GM23338 (cell line): ENCODE results near the gene TNRC18.

ENCODE experiments used
- CREB1 ChIP-seq: fragments of 250-450 bp; sonication (Bioruptor Pico); IDR thresholded peaks from 2 replicates; pipeline ENCODE4 v1.5.0; 2020; ENCODE audit warnings: low read depth, mild to moderate bottlenecking, moderate library complexity
- EZH2 ChIP-seq: fragments of 200-600 bp; sonication (generic); IDR thresholded peaks from one replicate; pipeline ENCODE4 v1.8.0; 2017; ENCODE audit warnings: antibody characterized with exemption, mild to moderate bottlenecking, low read depth; ENCODE audit not compliant: unreplicated experiment
- EZH2phosphoT487 ChIP-seq: fragments of 200-600 bp; sonication (generic); IDR thresholded peaks from one replicate; pipeline ENCODE4 v1.8.1; 2018; ENCODE audit warnings: antibody characterized with exemption; ENCODE audit not compliant: unreplicated experiment
- JUNB ChIP-seq: IDR thresholded peaks from one replicate; pipeline ENCODE4 v1.6.1; 2016; ENCODE audit warnings: antibody characterized with exemption; ENCODE audit not compliant: unreplicated experiment
- POLR2AphosphoS5 ChIP-seq: IDR thresholded peaks from 2 replicates; pipeline ENCODE4 v1.6.1; 2016; ENCODE audit warnings: antibody characterized with exemption, low read depth
- TF ChIP-seq, protein P1 (sequence below), 2 experiments: fragments of 200-600 bp in 1 of 2; sonication (generic) in 1 of 2; conservative IDR thresholded peaks; 2 replicates each; pipeline versions ENCODE4 v1.5.1 to v1.6.1; 2016 to 2017; ENCODE audit warnings: antibody characterized with exemption in 2 of 2, low read depth in 2 of 2, mild to moderate bottlenecking in 2 of 2, moderate library complexity in 1 of 2
- TF ChIP-seq, protein P2 (sequence below): IDR thresholded peaks from 2 replicates; pipeline ENCODE4 v1.6.1; 2016; ENCODE audit warnings: antibody characterized with exemption
- TF ChIP-seq, protein P3 (sequence below): IDR thresholded peaks from one replicate; pipeline ENCODE4 v1.6.1; 2018; ENCODE audit warnings: antibody characterized with exemption; ENCODE audit not compliant: unreplicated experiment

DNA sequence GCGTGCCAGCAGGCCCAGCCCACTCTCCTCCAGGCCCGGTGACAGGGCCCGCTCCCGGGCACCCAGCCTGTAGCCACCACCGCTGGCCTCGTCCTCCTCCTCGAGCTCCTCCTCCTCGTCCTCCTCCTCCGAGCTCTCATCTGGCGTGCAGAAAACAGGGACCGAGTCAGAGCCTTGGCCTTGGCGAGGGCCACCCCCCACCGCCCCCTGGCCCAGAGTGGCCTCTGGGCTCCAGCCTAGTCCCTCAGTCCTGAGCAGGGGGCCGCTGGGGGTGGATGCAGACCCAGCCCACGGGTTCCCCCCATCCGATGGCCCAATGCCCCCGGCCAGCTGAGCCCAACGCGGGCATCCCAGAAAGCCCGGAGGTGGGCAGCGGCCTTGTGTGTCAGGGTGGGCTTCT is 78.0 kb downstream of the TNRC18 start:
- TF ChIP-seq, protein P1, sequence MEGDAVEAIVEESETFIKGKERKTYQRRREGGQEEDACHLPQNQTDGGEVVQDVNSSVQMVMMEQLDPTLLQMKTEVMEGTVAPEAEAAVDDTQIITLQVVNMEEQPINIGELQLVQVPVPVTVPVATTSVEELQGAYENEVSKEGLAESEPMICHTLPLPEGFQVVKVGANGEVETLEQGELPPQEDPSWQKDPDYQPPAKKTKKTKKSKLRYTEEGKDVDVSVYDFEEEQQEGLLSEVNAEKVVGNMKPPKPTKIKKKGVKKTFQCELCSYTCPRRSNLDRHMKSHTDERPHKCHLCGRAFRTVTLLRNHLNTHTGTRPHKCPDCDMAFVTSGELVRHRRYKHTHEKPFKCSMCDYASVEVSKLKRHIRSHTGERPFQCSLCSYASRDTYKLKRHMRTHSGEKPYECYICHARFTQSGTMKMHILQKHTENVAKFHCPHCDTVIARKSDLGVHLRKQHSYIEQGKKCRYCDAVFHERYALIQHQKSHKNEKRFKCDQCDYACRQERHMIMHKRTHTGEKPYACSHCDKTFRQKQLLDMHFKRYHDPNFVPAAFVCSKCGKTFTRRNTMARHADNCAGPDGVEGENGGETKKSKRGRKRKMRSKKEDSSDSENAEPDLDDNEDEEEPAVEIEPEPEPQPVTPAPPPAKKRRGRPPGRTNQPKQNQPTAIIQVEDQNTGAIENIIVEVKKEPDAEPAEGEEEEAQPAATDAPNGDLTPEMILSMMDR (conservative IDR thresholded peaks at IDR 0.05; ENCODE audit: low read depth in 2 of 2) = no peak
- TF ChIP-seq POLR2AphosphoS5 = no peak
- TF ChIP-seq EZH2 = no peak
- TF ChIP-seq, protein P2, sequence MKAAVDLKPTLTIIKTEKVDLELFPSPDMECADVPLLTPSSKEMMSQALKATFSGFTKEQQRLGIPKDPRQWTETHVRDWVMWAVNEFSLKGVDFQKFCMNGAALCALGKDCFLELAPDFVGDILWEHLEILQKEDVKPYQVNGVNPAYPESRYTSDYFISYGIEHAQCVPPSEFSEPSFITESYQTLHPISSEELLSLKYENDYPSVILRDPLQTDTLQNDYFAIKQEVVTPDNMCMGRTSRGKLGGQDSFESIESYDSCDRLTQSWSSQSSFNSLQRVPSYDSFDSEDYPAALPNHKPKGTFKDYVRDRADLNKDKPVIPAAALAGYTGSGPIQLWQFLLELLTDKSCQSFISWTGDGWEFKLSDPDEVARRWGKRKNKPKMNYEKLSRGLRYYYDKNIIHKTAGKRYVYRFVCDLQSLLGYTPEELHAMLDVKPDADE = no peak
- TF ChIP-seq JUNB = no peak
- no peak for TF ChIP-seq EZH2phosphoT487
- TF ChIP-seq CREB1 (CRISPR knock-in tag) = no peak
- TF ChIP-seq, protein P3, sequence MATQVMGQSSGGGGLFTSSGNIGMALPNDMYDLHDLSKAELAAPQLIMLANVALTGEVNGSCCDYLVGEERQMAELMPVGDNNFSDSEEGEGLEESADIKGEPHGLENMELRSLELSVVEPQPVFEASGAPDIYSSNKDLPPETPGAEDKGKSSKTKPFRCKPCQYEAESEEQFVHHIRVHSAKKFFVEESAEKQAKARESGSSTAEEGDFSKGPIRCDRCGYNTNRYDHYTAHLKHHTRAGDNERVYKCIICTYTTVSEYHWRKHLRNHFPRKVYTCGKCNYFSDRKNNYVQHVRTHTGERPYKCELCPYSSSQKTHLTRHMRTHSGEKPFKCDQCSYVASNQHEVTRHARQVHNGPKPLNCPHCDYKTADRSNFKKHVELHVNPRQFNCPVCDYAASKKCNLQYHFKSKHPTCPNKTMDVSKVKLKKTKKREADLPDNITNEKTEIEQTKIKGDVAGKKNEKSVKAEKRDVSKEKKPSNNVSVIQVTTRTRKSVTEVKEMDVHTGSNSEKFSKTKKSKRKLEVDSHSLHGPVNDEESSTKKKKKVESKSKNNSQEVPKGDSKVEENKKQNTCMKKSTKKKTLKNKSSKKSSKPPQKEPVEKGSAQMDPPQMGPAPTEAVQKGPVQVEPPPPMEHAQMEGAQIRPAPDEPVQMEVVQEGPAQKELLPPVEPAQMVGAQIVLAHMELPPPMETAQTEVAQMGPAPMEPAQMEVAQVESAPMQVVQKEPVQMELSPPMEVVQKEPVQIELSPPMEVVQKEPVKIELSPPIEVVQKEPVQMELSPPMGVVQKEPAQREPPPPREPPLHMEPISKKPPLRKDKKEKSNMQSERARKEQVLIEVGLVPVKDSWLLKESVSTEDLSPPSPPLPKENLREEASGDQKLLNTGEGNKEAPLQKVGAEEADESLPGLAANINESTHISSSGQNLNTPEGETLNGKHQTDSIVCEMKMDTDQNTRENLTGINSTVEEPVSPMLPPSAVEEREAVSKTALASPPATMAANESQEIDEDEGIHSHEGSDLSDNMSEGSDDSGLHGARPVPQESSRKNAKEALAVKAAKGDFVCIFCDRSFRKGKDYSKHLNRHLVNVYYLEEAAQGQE = no peak
